HFFc6 (cell line): ENCODE results near the gene CHCT1. TPM values are rescaled to one million over a fixed set of nuclear protein-coding genes. Genes with fewer than 3 reads are reported as not detected.
"Not testable (repeated sequence)": the region's sequence is repeated elsewhere in the genome, so short reads cannot be mapped to it uniquely, and the experiment has no call there.

Experiments
- DNase-seq: peaks from one replicate; pipeline ENCODE4 v3.0.0-alpha.2; 2018
- H3K27ac Mint-ChIP-seq: 2 replicates; pipeline ENCODE4 v1.8.0; 2020; ENCODE audit warnings: mild to moderate bottlenecking, mixed read lengths
- H3K27me3 Mint-ChIP-seq: 2 replicates; pipeline ENCODE4 v1.8.0; 2021; ENCODE audit warnings: mild to moderate bottlenecking, moderate library complexity, mixed read lengths; ENCODE audit not compliant: insufficient read depth
- H3K36me3 Mint-ChIP-seq: 2 replicates; pipeline ENCODE4 v1.8.0; 2021; ENCODE audit warnings: low read depth, mixed read lengths
- H3K4me1 Mint-ChIP-seq: 2 replicates; pipeline ENCODE4 v1.8.0; 2020; ENCODE audit warnings: low read depth, mixed read lengths
- H3K4me3 Mint-ChIP-seq: 2 replicates; pipeline ENCODE4 v1.8.0; 2020; ENCODE audit warnings: mild to moderate bottlenecking, moderate library complexity, mixed read lengths
- H3K9me3 Mint-ChIP-seq: 2 replicates; pipeline ENCODE4 v1.8.0; 2020; ENCODE audit warnings: mild to moderate bottlenecking, mixed read lengths
- CTCF ChIP-seq: fragments of 200-600 bp; sonication (generic); IDR thresholded peaks from 2 replicates; pipeline ENCODE4 v1.5.0; 2021; ENCODE audit warnings: antibody characterized with exemption, mild to moderate bottlenecking
- total RNA-seq, 6 experiments: library from RNA; stranded (reverse); fragmentation: NEBNext Ultra II Directional; extraction: Animal tissue kit (Norgen Biotek cat#: 25700); gene quantifications; 2 replicates in 1 of 6; 3 replicates in 5 of 6; pipeline ENCODE4 v1.2.3, GENCODE V29; 2021

CHCT1 gene
- total RNA-seq, 6 experiments from 2014 or later, result not detected

- Mint-ChIP-seq H3K4me3 (no peak overlapping the region), H3K9me3 (no peaks in the 10 kb centered on the region), H3K36me3 (no peaks in the 10 kb centered on the region), H3K27ac (no peak overlapping the region), H3K27me3 (peaks cover 5% of the 10 kb centered on the region), H3K4me1 (no peaks in the 10 kb centered on the region)
- no peak for DNase-seq
- TF ChIP-seq CTCF, result no peak
These were observed 4.3 kb downstream of the CHCT1 start for GRCh38 chr17:60426596-60426995.

GRCh38 chr17:60428491-60428890 lies 6.2 kb downstream of the CHCT1 start:
- not testable (repeated sequence) for H3K36me3 Mint-ChIP-seq, DNase-seq, H3K4me1 Mint-ChIP-seq, H3K27ac Mint-ChIP-seq, H3K4me3 Mint-ChIP-seq
- Mint-ChIP-seq H3K27me3 (peaks cover 12% of the 10 kb centered on the region), H3K9me3 (peaks cover 12% of the 10 kb centered on the region)

GRCh38 chr17:60430561-60430960 lies 8.3 kb downstream of the CHCT1 start:
- not testable (repeated sequence) for H3K4me3 Mint-ChIP-seq, DNase-seq, H3K36me3 Mint-ChIP-seq, H3K4me1 Mint-ChIP-seq, H3K27ac Mint-ChIP-seq
- peaks cover 12% of the 10 kb centered on the region for H3K27me3 Mint-ChIP-seq
- peaks cover 16% of the 10 kb centered on the region for H3K9me3 Mint-ChIP-seq

- not testable (repeated sequence) for H3K4me3 Mint-ChIP-seq, H3K27ac Mint-ChIP-seq, H3K36me3 Mint-ChIP-seq, DNase-seq
- Mint-ChIP-seq H3K27me3 (peaks cover 11% of the 10 kb centered on the region; the same call in 1 of the 2 replicates), H3K9me3 (peaks cover 16% of the 10 kb centered on the region), H3K4me1 (peaks cover 15% of the 10 kb centered on the region)
These were observed 11.0 kb downstream of the CHCT1 start for GRCh38 chr17:60433021-60433997.

- Mint-ChIP-seq H3K27ac (peak overlapping the region; percentile 78), H3K4me1 (peaks cover 21% of the 10 kb centered on the region), H3K36me3 (peaks cover 9% of the 10 kb centered on the region; the same call in 1 of the 2 replicates), H3K27me3 (peaks cover 8% of the 10 kb centered on the region; the same call in 1 of the 2 replicates), H3K9me3 (peaks cover 16% of the 10 kb centered on the region), H3K4me3 (peak overlapping the region; percentile 18; the same call in 1 of the 2 replicates)
- peak; percentile 85 for DNase-seq
- peak; percentile 96 for TF ChIP-seq CTCF
These were observed 13.2 kb downstream of the CHCT1 start for GRCh38 chr17:60435244-60436167.

- TF ChIP-seq CTCF, result no peak
- no peak for DNase-seq
- no peak overlapping the region for H3K27ac Mint-ChIP-seq
- no peak overlapping the region for H3K4me3 Mint-ChIP-seq
- H3K9me3 Mint-ChIP-seq, result peaks cover 16% of the 10 kb centered on the region
- H3K27me3 Mint-ChIP-seq, result peaks cover 6% of the 10 kb centered on the region; the same call in 1 of the 2 replicates
- H3K36me3 Mint-ChIP-seq, result peaks cover 9% of the 10 kb centered on the region; the same call in 1 of the 2 replicates
- H3K4me1 Mint-ChIP-seq, result peaks cover 23% of the 10 kb centered on the region
These were observed 14.4 kb downstream of the CHCT1 start for GRCh38 chr17:60436676-60437075.
